RWPE2 (cell line): ENCODE data around the gene SH2D3C.
A peak's percentile ranks its signal among the peaks of the same experiment; 100 is the strongest.

Experiments used
- ATAC-seq: fragments of 200-7000 bp; cut with Tn5 transposase; 3 replicates; pipeline ENCODE4 v1.9.1; 2021; ENCODE audit warnings: low read depth
- DNase-seq: peaks from one replicate; pipeline ENCODE4 v3.0.0-alpha.2; 2020; ENCODE audit warnings: low spot score
- H3K27ac ChIP-seq: fragments of 450-650 bp; 2 replicates; pipeline ENCODE4 v1.5.1; 2017; ENCODE audit warnings: mild to moderate bottlenecking; ENCODE audit not compliant: poor library complexity, severe bottlenecking
- H3K27me3 ChIP-seq: fragments of 250-450 bp; sonication (Bioruptor Pico); 2 replicates; pipeline ENCODE4 v1.5.1; 2021; ENCODE audit warnings: mild to moderate bottlenecking, moderate library complexity; ENCODE audit not compliant: insufficient read depth, poor library complexity, severe bottlenecking
- H3K36me3 ChIP-seq: fragments of 250-450 bp; sonication (Bioruptor Pico); 2 replicates; pipeline ENCODE4 v1.5.1; 2020; ENCODE audit warnings: low read depth, mild to moderate bottlenecking, moderate library complexity
- H3K4me1 ChIP-seq: fragments of 250-450 bp; sonication (Bioruptor Pico); 2 replicates; pipeline ENCODE4 v1.5.1; 2021; ENCODE audit warnings: mild to moderate bottlenecking, moderate library complexity; ENCODE audit not compliant: insufficient read depth, poor library complexity, severe bottlenecking
- H3K4me3 ChIP-seq: fragments of 250-450 bp; sonication (Bioruptor Pico); 2 replicates; pipeline ENCODE4 v1.5.1; 2021; ENCODE audit warnings: mild to moderate bottlenecking, moderate library complexity; ENCODE audit not compliant: severe bottlenecking
- H3K9me3 ChIP-seq: fragments of 250-450 bp; sonication (Bioruptor Pico); 2 replicates; pipeline ENCODE4 v1.5.1; 2021; ENCODE audit warnings: mild to moderate bottlenecking, moderate library complexity; ENCODE audit not compliant: severe bottlenecking
- CTCF ChIP-seq: fragments of 450-650 bp; IDR thresholded peaks from one replicate; pipeline ENCODE4 v1.5.1; 2017; ENCODE audit warnings: mild to moderate bottlenecking, moderate library complexity; ENCODE audit not compliant: poor library complexity, severe bottlenecking

The SH2D3C gene

GRCh38 chr9:127715470-127716337 lies 62.8 kb downstream of the SH2D3C start, which contains the start of the genes PTRH1 and TTC16:
PTRH1 (minus strand) TSS chr9:127715663; CDS start chr9:127715639, 24 bp downstream.
TTC16 (plus strand) TSS chr9:127716079; CDS start chr9:127716146, 67 bp downstream.
- TF ChIP-seq CTCF, result no peak
- Histone ChIP-seq H3K4me3 (peak within 1 kb of the TSS; percentile 56), H3K27ac (peak within 1 kb of the TSS; percentile 6), H3K9me3 (no peaks in the 10 kb centered on the region), H3K36me3 (no peaks in the 10 kb centered on the region), H3K27me3 (no peaks in the 10 kb centered on the region), H3K4me1 (no peaks in the 10 kb centered on the region)
- ATAC-seq (peak; percentile 90), DNase-seq (peak; percentile 95)

GRCh38 chr9:127714951-127715469 lies 63.5 kb downstream of the SH2D3C start:
- Histone ChIP-seq H3K36me3 (no peaks in the 10 kb centered on the region), H3K4me1 (no peaks in the 10 kb centered on the region), H3K9me3 (no peaks in the 10 kb centered on the region), H3K27me3 (no peaks in the 10 kb centered on the region), H3K4me3 (peak overlapping the region; percentile 56), H3K27ac (peak overlapping the region; percentile 6)
- peak; percentile 23; the same call in 2 of the 3 replicates for ATAC-seq
- peak; percentile 63 for DNase-seq
- TF ChIP-seq CTCF, result no peak

GRCh38 chr9:127714020-127714750 lies 64.3 kb downstream of the SH2D3C start:
- Histone ChIP-seq H3K27me3 (no peaks in the 10 kb centered on the region), H3K4me1 (no peaks in the 10 kb centered on the region), H3K4me3 (peak overlapping the region; percentile 56), H3K27ac (no peak overlapping the region), H3K9me3 (no peaks in the 10 kb centered on the region), H3K36me3 (no peaks in the 10 kb centered on the region)
- TF ChIP-seq CTCF, result no peak
- DNase-seq (peak; percentile 46), ATAC-seq (peak; percentile 14; the same call in 1 of the 3 replicates)

GRCh38 chr9:127712867-127713266 lies 65.6 kb downstream of the SH2D3C start:
- no peak overlapping the region for H3K27ac ChIP-seq
- H3K27me3 ChIP-seq, result no peaks in the 10 kb centered on the region
- H3K4me1 ChIP-seq, result no peaks in the 10 kb centered on the region
- no peaks in the 10 kb centered on the region for H3K36me3 ChIP-seq
- no peaks in the 10 kb centered on the region for H3K9me3 ChIP-seq
- no peak for TF ChIP-seq CTCF
- DNase-seq, result peak; percentile 45
- no peak overlapping the region for H3K4me3 ChIP-seq
- ATAC-seq, result no peak
